Calu3 (cell line): ENCODE data around the gene RNF212. TPM values are rescaled to one million over a fixed set of nuclear protein-coding genes. Genes with fewer than 3 reads are reported as not detected.

Experiments used
- BruUV-seq: library from RNA; stranded (reverse); fragments of 400-500 nt; replicated peaks from 2 replicates; lab custom pipeline; 2021; lab: Mats Ljungman, UMichigan
- CTCF ChIA-PET: fragments of 300-600 bp; sonication (Branson Sonifier 250); formaldehyde crosslinking; loops from one replicate; lab custom pipeline; 2022; ENCODE audit warnings: antibody characterized with exemption; lab: Charles Lee
- DNase-seq: peaks from one replicate; pipeline ENCODE4 v3.0.0; 2022
- H3K27ac Mint-ChIP-seq: one replicate; pipeline ENCODE4 v1.8.0; 2022; ENCODE audit warnings: mixed read lengths; ENCODE audit not compliant: unreplicated experiment
- H3K27me3 Mint-ChIP-seq: one replicate; pipeline ENCODE4 v1.8.0; 2022; ENCODE audit warnings: mixed read lengths; ENCODE audit not compliant: unreplicated experiment
- H3K36me3 Mint-ChIP-seq: one replicate; pipeline ENCODE4 v1.8.0; 2022; ENCODE audit warnings: mild to moderate bottlenecking, moderate library complexity, mixed read lengths; ENCODE audit not compliant: insufficient read depth, unreplicated experiment
- H3K4me1 Mint-ChIP-seq: one replicate; pipeline ENCODE4 v1.8.0; 2022; ENCODE audit warnings: mild to moderate bottlenecking, low read depth, mixed read lengths; ENCODE audit not compliant: unreplicated experiment
- H3K4me3 Mint-ChIP-seq: one replicate; pipeline ENCODE4 v1.8.0; 2022; ENCODE audit warnings: mild to moderate bottlenecking, low read depth, moderate library complexity, mixed read lengths; ENCODE audit not compliant: unreplicated experiment
- H3K9me3 Mint-ChIP-seq: one replicate; pipeline ENCODE4 v1.8.0; 2022; ENCODE audit warnings: low read depth, mixed read lengths; ENCODE audit not compliant: unreplicated experiment
- CTCF ChIP-seq: fragments of 200-600 bp; IDR thresholded peaks from one replicate; pipeline ENCODE4 v1.8.0; 2022; ENCODE audit warnings: antibody characterized with exemption; ENCODE audit not compliant: unreplicated experiment
- intact Hi-C: fragments of 100-400 bp; cut with micrococcal nuclease; formaldehyde crosslinking; loops from one replicate; pipeline ENCODE4 v1.10.0; 2022; ENCODE audit not compliant: unreplicated experiment
- total RNA-seq: library from RNA; stranded (reverse); gene quantifications from 2 replicates; pipeline ENCODE4 v1.2.3, GENCODE V29; 2022

RNF212 gene
- total RNA-seq, 1 experiment from 2014 or later, result not detected

GRCh38 chr4:1092983-1093361 lies 20.4 kb downstream of the RNF212 start:
- Mint-ChIP-seq H3K4me3 (no peak overlapping the region), H3K27ac (no peak overlapping the region), H3K4me1 (no peaks in the 10 kb centered on the region), H3K36me3 (no peaks in the 10 kb centered on the region), H3K27me3 (peaks cover 11% of the 10 kb centered on the region), H3K9me3 (peaks cover under 1% of the 10 kb centered on the region)
- TF ChIP-seq CTCF, result no peak
- DNase-seq, result no peak
- BruUV-seq, result no TSS peak
- intact Hi-C loops, result no loop called here
- CTCF ChIA-PET, result no interaction called here

- no TSS peak for BruUV-seq
- no peak overlapping the region for H3K4me3 Mint-ChIP-seq
- CTCF ChIA-PET, result interaction anchor here (1.2 kb wide), 1 partner anchor 10 kb away, joined by 3 read pairs; no protein-coding TSS in a partner anchor
These were observed 21.1 kb downstream of the RNF212 start for GRCh38 chr4:1092026-1092982.

GRCh38 chr4:1091561-1091995 lies 21.8 kb downstream of the RNF212 start:
- Mint-ChIP-seq H3K27me3 (no peaks in the 10 kb centered on the region), H3K4me1 (no peaks in the 10 kb centered on the region), H3K4me3 (no peak overlapping the region), H3K36me3 (no peaks in the 10 kb centered on the region), H3K9me3 (peaks cover 3% of the 10 kb centered on the region), H3K27ac (no peak overlapping the region)
- CTCF ChIA-PET, result interaction anchor here (1.2 kb wide), 1 partner anchor 9 kb away, joined by 3 read pairs; no protein-coding TSS in a partner anchor
- no peak for TF ChIP-seq CTCF
- no TSS peak for BruUV-seq
- no peak for DNase-seq
- intact Hi-C loops, result no loop called here

More at GRCh38 chr4:1092026-1092982, 21.1 kb downstream of the RNF212 start:
- no peak for TF ChIP-seq CTCF
- peaks cover 3% of the 10 kb centered on the region for H3K9me3 Mint-ChIP-seq
- no peaks in the 10 kb centered on the region for H3K36me3 Mint-ChIP-seq
- intact Hi-C loops, result no loop called here
- peaks cover 4% of the 10 kb centered on the region for H3K27me3 Mint-ChIP-seq
- no peak overlapping the region for H3K27ac Mint-ChIP-seq
- DNase-seq, result no peak
- H3K4me1 Mint-ChIP-seq, result no peaks in the 10 kb centered on the region

GRCh38 chr4:1090465-1091440 lies 22.6 kb downstream of the RNF212 start:
- peaks cover 3% of the 10 kb centered on the region for H3K9me3 Mint-ChIP-seq
- peaks cover 3% of the 10 kb centered on the region for H3K4me1 Mint-ChIP-seq
- no peaks in the 10 kb centered on the region for H3K27me3 Mint-ChIP-seq
- no peaks in the 10 kb centered on the region for H3K36me3 Mint-ChIP-seq
- BruUV-seq, result no TSS peak
- CTCF ChIA-PET, result interaction anchor here (1.2 kb wide), 1 partner anchor 8 kb away, joined by 3 read pairs; no protein-coding TSS in a partner anchor
- DNase-seq, result no peak
- intact Hi-C loops, result no loop called here
- H3K27ac Mint-ChIP-seq, result no peak overlapping the region
- TF ChIP-seq CTCF, result no peak
- no peak overlapping the region for H3K4me3 Mint-ChIP-seq
